Measurements from ENCODE around the gene LIPC. TPM values are rescaled to one million over a fixed set of nuclear protein-coding genes. Genes with fewer than 3 reads are reported as not detected.

Gene LIPC
- total RNA-seq, 2 donors from 2014 or later, result 2.9 to 13.8 TPM

GRCh38 chr15:58506064-58506490 is 74.3 kb downstream of the LIPC start:
- Histone ChIP-seq H3K27me3 (no peaks in the 10 kb centered on the region), H3K9me3 (no peaks in the 10 kb centered on the region), H3K4me3 (no peak overlapping the region), H3K36me3 (no peaks in the 10 kb centered on the region), H3K27ac (no peak overlapping the region), H3K9ac (ENCODE audit: low read depth in 2 of 2, low read length in 2 of 2) (no peak overlapping the region), H3K4me1 (no peaks in the 10 kb centered on the region)
- intact Hi-C loops (cut with DNase I), result no loop called here
- no peak for DNase-seq
- no peak for TF ChIP-seq CTCF (IDR thresholded peaks at IDR 0.05)

DNA sequence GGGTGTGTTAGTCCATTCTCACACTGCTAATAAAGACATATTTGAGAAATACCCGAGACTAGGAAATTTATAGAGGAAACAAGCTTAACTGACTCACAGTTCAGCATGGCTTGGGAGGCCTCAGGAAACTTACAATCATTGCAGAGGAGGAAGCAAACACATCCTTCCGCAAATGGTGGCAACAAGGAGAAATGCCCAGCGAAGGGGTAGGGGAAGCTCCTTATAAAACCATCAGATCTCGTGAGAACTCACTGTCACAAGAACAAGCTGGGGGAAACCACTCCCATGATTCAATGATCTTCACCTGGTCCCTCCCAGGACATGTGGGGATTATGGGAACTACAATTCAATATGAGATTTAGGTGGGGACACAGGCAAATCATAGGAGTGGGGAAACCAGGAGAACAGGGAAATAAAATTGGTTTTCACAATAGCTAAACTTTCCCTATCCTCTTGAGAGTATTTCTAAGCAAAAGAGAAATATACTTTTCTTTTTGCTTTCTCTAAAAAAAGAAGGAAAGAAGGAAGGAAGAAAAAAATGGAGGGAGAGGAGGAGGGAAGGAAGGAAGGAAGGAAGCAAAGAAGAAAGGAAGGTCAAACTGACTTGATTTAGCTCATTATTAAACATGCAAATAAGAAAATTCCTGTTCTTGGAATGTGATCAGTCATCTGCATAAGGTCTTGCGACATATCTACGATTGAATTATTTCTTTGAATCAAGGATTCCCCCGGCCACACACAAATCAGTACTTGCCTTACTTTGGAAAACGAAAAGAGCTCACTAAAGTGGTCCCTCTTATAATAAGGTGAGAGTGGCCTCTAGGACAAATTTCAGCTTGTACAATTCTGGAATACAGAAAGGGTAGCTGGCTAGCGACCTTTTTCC is 75.2 kb downstream of the LIPC start:
- Histone ChIP-seq H3K36me3 (no peaks in the 10 kb centered on the region), H3K27ac (no peak overlapping the region), H3K4me3 (no peak overlapping the region), H3K27me3 (no peaks in the 10 kb centered on the region), H3K9me3 (no peaks in the 10 kb centered on the region), H3K4me1 (no peaks in the 10 kb centered on the region), H3K9ac (ENCODE audit: low read depth in 2 of 2, low read length in 2 of 2) (no peak overlapping the region)
- intact Hi-C loops (cut with DNase I), result no loop called here
- no peak for TF ChIP-seq CTCF (IDR thresholded peaks at IDR 0.05)
- no peak for DNase-seq

- no peak for TF ChIP-seq CTCF (IDR thresholded peaks at IDR 0.05)
- no peak overlapping the region for H3K4me3 ChIP-seq
- intact Hi-C loops (cut with DNase I), result no loop called here
- no peaks in the 10 kb centered on the region for H3K27me3 ChIP-seq
- no peaks in the 10 kb centered on the region for H3K9me3 ChIP-seq
- DNase-seq, result no peak
- no peak overlapping the region for H3K9ac ChIP-seq (ENCODE audit: low read depth in 2 of 2, low read length in 2 of 2)
- H3K27ac ChIP-seq, result no peak overlapping the region
- no peaks in the 10 kb centered on the region for H3K4me1 ChIP-seq
- no peaks in the 10 kb centered on the region for H3K36me3 ChIP-seq
Observed at GRCh38 chr15:58509556-58509955, 77.8 kb downstream of the LIPC start.

GRCh38 chr15:58510715-58511598 is 79.2 kb downstream of the LIPC start:
- TF ChIP-seq CTCF (IDR thresholded peaks at IDR 0.05), result no peak
- Histone ChIP-seq H3K9me3 (no peaks in the 10 kb centered on the region), H3K27ac (no peak overlapping the region), H3K4me3 (no peak overlapping the region), H3K36me3 (no peaks in the 10 kb centered on the region), H3K4me1 (no peaks in the 10 kb centered on the region), H3K27me3 (no peaks in the 10 kb centered on the region), H3K9ac (ENCODE audit: low read depth in 2 of 2, low read length in 2 of 2) (no peak overlapping the region)
- no peak for DNase-seq
- intact Hi-C loops (cut with DNase I), result no loop called here

DNA sequence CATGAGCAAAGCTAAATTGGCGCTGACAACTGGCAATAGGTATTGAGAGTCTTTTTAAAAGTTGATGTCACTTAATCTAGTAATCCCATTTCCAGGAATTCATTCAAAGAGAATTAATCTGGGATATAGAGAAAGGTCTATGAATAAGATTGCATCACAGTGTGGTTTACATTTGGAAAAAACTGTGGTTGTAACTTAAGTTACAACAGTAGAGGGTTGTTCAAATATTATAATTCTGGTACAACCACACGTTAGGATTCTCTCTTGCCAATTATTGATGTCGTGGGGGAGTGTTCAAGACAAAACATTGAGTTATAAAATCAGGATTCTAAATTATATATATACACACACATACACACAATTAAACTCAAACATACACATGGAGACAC is 79.8 kb downstream of the LIPC start:
- DNase-seq, result no peak
- Histone ChIP-seq H3K36me3 (no peaks in the 10 kb centered on the region), H3K9me3 (no peaks in the 10 kb centered on the region), H3K27ac (no peak overlapping the region), H3K9ac (ENCODE audit: low read depth in 2 of 2, low read length in 2 of 2) (no peak overlapping the region), H3K4me1 (no peaks in the 10 kb centered on the region), H3K27me3 (no peaks in the 10 kb centered on the region), H3K4me3 (no peak overlapping the region)
- no peak for TF ChIP-seq CTCF (IDR thresholded peaks at IDR 0.05)
- intact Hi-C loops (cut with DNase I), result no loop called here
